ENCODE results near the gene CLIP1.

- no peak for TF ChIP-seq YY1 (IDR thresholded peaks at IDR 0.05; ENCODE audit: low read depth)
- no peak for TF ChIP-seq MAX (IDR thresholded peaks at IDR 0.05)
- TF ChIP-seq FOXM1 (IDR thresholded peaks at IDR 0.05; ENCODE audit: borderline replicate concordance, low read depth) = no peak
- TF ChIP-seq EP300 (IDR thresholded peaks at IDR 0.05; ENCODE audit: borderline replicate concordance) = no peak
- no peak for TF ChIP-seq REST (IDR thresholded peaks at IDR 0.05; ENCODE audit: low read depth)
- TF ChIP-seq EGR1 (IDR thresholded peaks at IDR 0.05) = no peak
- TF ChIP-seq TAF1 (IDR thresholded peaks at IDR 0.05; ENCODE audit: low read depth) = no peak
- TF ChIP-seq RAD21 (IDR thresholded peaks at IDR 0.05; ENCODE audit: low read depth) = no peak
- TF ChIP-seq USF1 (IDR thresholded peaks at IDR 0.05) = no peak
- TF ChIP-seq CEBPB (IDR thresholded peaks at IDR 0.05) = no peak
- TF ChIP-seq CREB1 (IDR thresholded peaks at IDR 0.05; ENCODE audit: low read depth) = no peak
- TF ChIP-seq TCF12 (IDR thresholded peaks at IDR 0.05; ENCODE audit: low read depth) = no peak
- TF ChIP-seq NFIC (IDR thresholded peaks at IDR 0.05) = no peak
Observed at GRCh38 chr12:122374707-122375106, 47.8 kb downstream of the CLIP1 start.
